Endothelial cell of umbilical vein (primary cell): ENCODE data around the gene ST6GALNAC6. TPM values are rescaled to one million over a fixed set of nuclear protein-coding genes. Genes with fewer than 3 reads are reported as not detected.
A peak's percentile ranks its signal among the peaks of the same experiment; 100 is the strongest.

ENCODE experiments used
- BruUV-seq: library from RNA; stranded (reverse); fragments of 400-500 nt; replicated peaks from 2 replicates; lab custom pipeline; 2021; lab: Mats Ljungman, UMichigan
- CTCF ChIA-PET: fragments of 300-600, 350-600 bp; sonication (Branson Sonifier 250); formaldehyde crosslinking; loops from one replicate; lab custom pipeline; 2021; ENCODE audit warnings: antibody characterized with exemption, inconsistent platforms; lab: Charles Lee
- POLR2A ChIA-PET: fragments of 300-600, 350-600 bp; sonication (Branson Sonifier 250); formaldehyde crosslinking; loops from one replicate; lab custom pipeline; 2021; ENCODE audit warnings: antibody characterized with exemption, inconsistent platforms; lab: Charles Lee
- DNase-seq: peaks from one replicate; pipeline ENCODE4 v3.0.0-alpha.2; 2011; ENCODE audit warnings: low read depth, low spot score
- FAIRE-seq: peaks from 2 replicates; lab custom pipeline; 2011; peaks lifted over from hg19 to GRCh38; lab: Jason Lieb, UNC
- H2AFZ ChIP-seq: 2 replicates; pipeline ENCODE4 v1.6.0; 2012; ENCODE audit warnings: low read depth, low read length, control low read depth, inconsistent platforms
- H3K27ac ChIP-seq: 2 replicates; pipeline ENCODE4 v1.5.1; 2011; ENCODE audit warnings: low read depth, mild to moderate bottlenecking, control low read depth, low read length, moderate library complexity; ENCODE audit not compliant: insufficient read depth
- H3K27me3 ChIP-seq, 2 experiments: 2 replicates each; pipeline versions ENCODE4 v1.6.0 to v1.6.1; 2011; ENCODE audit warnings: low read length in 2 of 2, mixed read lengths in 1 of 2; ENCODE audit not compliant: control insufficient read depth in 2 of 2, insufficient read depth in 2 of 2
- H3K36me3 ChIP-seq, 2 experiments: 2 replicates in 1 of 2; 3 replicates in 1 of 2; pipeline ENCODE4 v1.5.1; 2011; ENCODE audit warnings: low read length in 2 of 2, mild to moderate bottlenecking in 1 of 2, moderate library complexity in 1 of 2; ENCODE audit not compliant: control insufficient read depth in 2 of 2, insufficient read depth in 2 of 2; ENCODE audit errors: extremely low read depth in 1 of 2
- H3K4me1 ChIP-seq: 3 replicates; pipeline ENCODE4 v1.5.1; 2011; ENCODE audit warnings: mild to moderate bottlenecking, low read length; ENCODE audit not compliant: control insufficient read depth, insufficient read depth; ENCODE audit errors: extremely low read depth
- H3K4me2 ChIP-seq: 2 replicates; pipeline ENCODE4 v1.6.1; 2011; ENCODE audit warnings: low read length, control low read depth, mixed read lengths; ENCODE audit not compliant: insufficient read depth
- H3K4me3 ChIP-seq, 3 experiments: fragments of 200-600 bp in 1 of 3; sonication (generic), shearing (Covaris generic) in 1 of 3; replicated peaks in 1 of 3; 2 replicates each; pipeline ENCODE4 v1.5.1; 2011 to 2016; ENCODE audit warnings: control low read depth in 3 of 3, low read length in 3 of 3, mild to moderate bottlenecking in 2 of 3, inconsistent platforms in 1 of 3, low read depth in 1 of 3, moderate library complexity in 1 of 3; ENCODE audit not compliant: insufficient read depth in 1 of 3
- H3K79me2 ChIP-seq: 2 replicates; pipeline ENCODE4 v1.6.0; 2012; ENCODE audit warnings: low read length, inconsistent platforms; ENCODE audit not compliant: control insufficient read depth, insufficient read depth
- H3K9ac ChIP-seq: replicated peaks from 2 replicates; pipeline ENCODE3; 2011; ENCODE audit warnings: low read length, control low read depth; ENCODE audit not compliant: insufficient read depth; ENCODE audit errors: extremely low read depth
- H3K9me1 ChIP-seq: replicated peaks from 3 replicates; pipeline ENCODE4 v1.6.0; 2011; ENCODE audit warnings: mild to moderate bottlenecking, low read length; ENCODE audit not compliant: control insufficient read depth, insufficient read depth; ENCODE audit errors: extremely low read depth
- H3K9me3 ChIP-seq: replicated peaks from 2 replicates; pipeline ENCODE4 v1.5.1; 2012; ENCODE audit warnings: low read length, inconsistent platforms; ENCODE audit not compliant: control insufficient read depth, insufficient read depth
- H4K20me1 ChIP-seq: replicated peaks from 2 replicates; pipeline ENCODE3; 2011; ENCODE audit warnings: mild to moderate bottlenecking, low read length; ENCODE audit not compliant: control insufficient read depth, insufficient read depth; ENCODE audit errors: extremely low read depth
- CTCF ChIP-seq, 2 donors: IDR thresholded peaks; 1 replicate in 1 of 2; 2 replicates in 1 of 2; pipeline ENCODE4 v1.5.1; 2011; ENCODE audit warnings: low read length in 2 of 2, mild to moderate bottlenecking in 2 of 2, moderate library complexity in 2 of 2, control low read depth in 1 of 2, inconsistent platforms in 1 of 2, low read depth in 1 of 2; ENCODE audit not compliant: insufficient read depth in 1 of 2; ENCODE audit errors: extremely low read depth in 1 of 2
- MYC ChIP-seq: IDR thresholded peaks from one replicate; pipeline ENCODE4 v1.6.1; 2011; ENCODE audit warnings: mild to moderate bottlenecking, low read depth, low read length
- POLR2A ChIP-seq: IDR thresholded peaks from 2 replicates; pipeline ENCODE4 v1.6.1; 2012; ENCODE audit warnings: low read depth, mild to moderate bottlenecking, control low read depth, low read length
- POLR2AphosphoS5 ChIP-seq: IDR thresholded peaks from 2 replicates; pipeline ENCODE4 v1.6.1; 2012; ENCODE audit warnings: low read depth, mild to moderate bottlenecking, control low read depth, low read length, moderate library complexity; ENCODE audit not compliant: insufficient read depth
- dilution Hi-C: fragments of 300-500 bp; cut with MboI; formaldehyde crosslinking; loops from one replicate; pipeline ENCODE4 v1.15.0; 2019; ENCODE audit warnings: low sequenced_read_pairs; ENCODE audit not compliant: extremely low pct_ligation_motif_present
- intact Hi-C: fragments of 100-400 bp; cut with micrococcal nuclease; formaldehyde crosslinking; loops from one replicate; pipeline ENCODE4 v1.10.0; 2022
- polyA plus RNA-seq, 4 experiments: library from polyadenylated mRNA; depleted of rRNA in 3 of 4; stranded (reverse) in 3 of 4; unstranded in 1 of 4; fragments of >200 nt; gene quantifications; 2 replicates each; pipeline versions ENCODE4 v1.2.1 to v1.2.3, GENCODE V29; 2011 to 2012; ENCODE audit warnings: missing spikeins in 1 of 4
- total RNA-seq: library from RNA; stranded (reverse); gene quantifications from 2 replicates; pipeline ENCODE4 v1.2.3, GENCODE V29; 2021

Gene ST6GALNAC6
- total and polyA plus RNA-seq, 2 donors (not counting 3 experiments of a cell fraction or from before 2014, with no cell fraction given) = 43.0 to 78.9 TPM

DNA sequence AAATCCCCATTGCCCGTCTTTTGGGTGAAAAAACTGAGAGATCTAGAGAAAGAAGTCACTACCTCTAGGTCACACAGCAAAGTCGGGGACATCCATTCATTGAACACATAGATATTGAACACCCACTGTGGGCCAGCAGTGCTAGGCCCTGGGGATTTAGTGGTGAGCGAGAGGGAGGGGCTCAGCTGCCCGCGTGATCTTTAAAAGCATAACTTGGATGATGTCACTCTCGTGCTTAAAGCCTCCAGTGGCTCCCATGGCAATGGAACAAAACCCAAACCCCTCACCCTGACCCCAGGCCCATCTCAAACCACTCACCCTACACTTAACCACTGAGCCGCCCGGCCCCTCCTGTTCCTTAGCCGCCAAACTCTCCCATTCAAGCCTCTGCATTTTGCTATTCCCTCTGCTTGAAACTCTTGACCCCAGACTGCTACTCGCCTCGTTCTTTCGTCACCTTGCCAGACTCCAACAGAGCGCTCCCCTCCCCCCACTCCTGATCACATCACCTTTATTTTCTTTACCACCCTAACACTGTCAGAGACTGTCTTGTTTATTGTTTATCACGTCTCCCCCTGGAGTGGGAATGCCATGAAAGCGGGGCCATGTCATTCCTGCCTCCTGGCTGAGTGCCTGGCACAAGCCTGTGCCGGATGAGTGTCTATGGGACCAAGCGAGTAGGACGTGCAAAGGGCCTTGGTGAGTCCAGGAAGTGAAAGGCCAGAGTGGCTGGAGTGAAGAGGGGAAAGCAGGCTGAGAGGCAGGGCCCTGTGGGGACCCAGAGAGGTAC is 31.9 kb upstream of the ST6GALNAC6 start:
- Histone ChIP-seq H3K4me1 (peaks cover 23% of the 10 kb centered on the region), H3K79me2 (peaks cover 9% of the 10 kb centered on the region), H3K27me3 (peaks cover 3 to 6% of the 10 kb centered on the region in 2 experiments), H3K9me1 (no peaks in the 10 kb centered on the region), H3K9ac (peak overlapping the region; percentile 61), H4K20me1 (no peaks in the 10 kb centered on the region), H3K36me3 (peaks cover 0 to 3% of the 10 kb centered on the region in 2 experiments), H3K9me3 (no peaks in the 10 kb centered on the region), H3K4me3 (peak overlapping the region; percentile 37 to 54 (median 43)), H2AFZ (peak overlapping the region; percentile 25), H3K27ac (peak overlapping the region; percentile 67), H3K4me2 (peak overlapping the region; percentile 84)
- FAIRE-seq (peak; percentile 64), DNase-seq (peak; percentile 49)
- dilution Hi-C loops = no loop called here
- CTCF ChIA-PET = interaction anchor here (1.1 to 2.6 kb wide), 4 partner anchors 11 to 402 kb away, joined by 3 to 13 read pairs (median 6); no protein-coding TSS in a partner anchor
- POLR2A ChIA-PET = interaction anchor here (1.1 kb wide), 1 partner anchor 14 kb away, joined by 3 read pairs; no protein-coding TSS in a partner anchor
- intact Hi-C loops = no loop called here
- TF ChIP-seq MYC (no peak), POLR2AphosphoS5 (peak; percentile 15)
- no TSS peak for BruUV-seq

DNA sequence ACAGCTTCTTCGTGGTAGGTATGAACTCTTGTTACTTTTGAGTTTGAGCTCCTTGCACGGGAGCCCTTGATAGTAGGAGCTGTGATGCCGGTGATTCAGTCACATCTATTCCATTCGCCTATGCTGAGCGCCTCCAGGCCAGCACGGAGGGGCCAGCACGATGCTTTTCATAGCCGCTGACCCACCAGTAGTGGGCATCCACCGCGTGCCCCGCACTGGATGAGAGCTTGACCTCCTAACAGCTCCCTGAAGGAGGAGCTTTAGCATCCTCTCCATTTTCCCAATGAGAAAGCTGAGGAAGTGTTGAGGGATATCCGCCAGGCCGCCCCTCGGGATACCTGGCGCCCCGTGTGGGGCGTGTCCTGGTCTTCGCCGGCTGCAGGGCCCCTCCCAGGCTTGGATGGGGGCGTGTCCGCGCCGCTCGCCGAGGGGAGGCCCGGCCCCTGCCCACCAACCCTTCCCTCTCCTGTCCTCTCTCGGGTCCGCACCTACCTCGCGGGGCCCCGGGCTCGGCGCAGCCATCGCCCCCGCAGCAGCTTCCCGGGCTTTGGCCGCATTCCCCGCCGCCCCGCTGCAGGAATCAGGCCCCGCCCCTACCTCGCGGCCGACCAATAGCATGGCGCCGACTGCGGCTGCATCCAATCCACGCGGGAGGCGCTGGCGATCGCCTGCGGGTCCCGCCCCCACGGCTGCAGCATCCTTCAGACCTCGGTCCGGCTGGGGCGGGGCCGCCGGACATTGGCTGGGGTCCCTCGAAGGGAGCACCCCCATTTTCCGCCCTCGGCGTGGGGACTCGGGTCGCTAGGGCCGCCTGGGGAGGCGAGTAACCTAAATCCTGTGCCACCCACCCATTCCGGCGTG is 31.1 kb upstream of the ST6GALNAC6 start, which contains the start of gene PIP5KL1:
TSS of gene PIP5KL1 (minus strand) at position 547 of the 861 bp plus-strand sequence. CDS start at position 522, 25 bp downstream.
- intact Hi-C loops = no loop called here
- FAIRE-seq (peak; percentile 94), DNase-seq (peak; percentile 84)
- H2AFZ ChIP-seq = peak within 1 kb of the TSS; percentile 39
- no peaks in the 10 kb centered on the region for H4K20me1 ChIP-seq
- H3K4me2 ChIP-seq = peak within 1 kb of the TSS; percentile 84
- H3K36me3 ChIP-seq = peaks cover 0 to 3% of the 10 kb centered on the region in 2 experiments
- peaks cover 1% of the 10 kb centered on the region for H3K79me2 ChIP-seq
- BruUV-seq = no TSS peak
- H3K9me3 ChIP-seq = no peaks in the 10 kb centered on the region
- H3K9ac ChIP-seq = peak within 1 kb of the TSS; percentile 61
- ChIA-PET POLR2A (interaction anchor here (1.1 kb wide), 1 partner anchor 13 kb away, joined by 3 read pairs; no protein-coding TSS in a partner anchor), CTCF (interaction anchor here (1.1 to 2.4 kb wide), 5 partner anchors 9 to 401 kb away, joined by 3 to 9 read pairs (median 7); no protein-coding TSS in a partner anchor)
- no peaks in the 10 kb centered on the region for H3K9me1 ChIP-seq
- peak within 1 kb of the TSS; percentile 37 to 54 (median 43) for H3K4me3 ChIP-seq
- dilution Hi-C loops = no loop called here
- peak in 1 of 2 donors; percentile 21 for TF ChIP-seq CTCF (IDR thresholded peaks at IDR 0.05; ENCODE audit: extremely low read depth in 1 of 2, insufficient read depth in 1 of 2, low read depth in 1 of 2, low read length in 2 of 2)
- no peak for TF ChIP-seq POLR2AphosphoS5
- peak; percentile 44 for TF ChIP-seq POLR2A
- peak within 1 kb of the TSS; percentile 67 for H3K27ac ChIP-seq
- peaks cover 17% of the 10 kb centered on the region for H3K4me1 ChIP-seq
- peaks cover 3 to 6% of the 10 kb centered on the region in 2 experiments for H3K27me3 ChIP-seq
